SK-N-SH treated with all-trans-retinoic acid at 6 μM for 48 hours (cell line): ENCODE results near the gene TRMT11.

Experiments
- ATAC-seq: fragments of 200-7000 bp; cut with Tn5 transposase; 3 replicates; pipeline ENCODE4 v1.9.1; 2020; ENCODE audit warnings: mild to moderate bottlenecking, moderate library complexity
- ARNTL ChIP-seq: fragments of 450-650 bp; formaldehyde crosslinking; IDR thresholded peaks from 2 replicates; pipeline ENCODE4 v1.5.0; 2020; ENCODE audit warnings: low read depth, mild to moderate bottlenecking, moderate library complexity, borderline replicate concordance
- BACH2 ChIP-seq: fragments of 250-450 bp; sonication (Bioruptor Pico); IDR thresholded peaks from 2 replicates; pipeline ENCODE4 v1.9.0; 2021; ENCODE audit warnings: mild to moderate bottlenecking, borderline replicate concordance
- CREB5 ChIP-seq: fragments of 250-450 bp; sonication (Bioruptor Pico); IDR thresholded peaks from 2 replicates; pipeline ENCODE4 v1.5.1; 2020; ENCODE audit warnings: low read depth, mild to moderate bottlenecking, moderate library complexity
- CSRNP3 ChIP-seq: fragments of 250-450 bp; sonication (Bioruptor Pico); IDR thresholded peaks from 2 replicates; pipeline ENCODE4 v1.5.1; 2021; ENCODE audit warnings: mild to moderate bottlenecking, moderate library complexity
- ESRRG ChIP-seq: fragments of 250-450 bp; sonication (Bioruptor Pico); IDR thresholded peaks from 2 replicates; pipeline ENCODE4 v1.6.1; 2021; ENCODE audit warnings: mild to moderate bottlenecking
- ISL1 ChIP-seq: fragments of 250-450 bp; sonication (Bioruptor Pico); IDR thresholded peaks from 2 replicates; pipeline ENCODE4 v2.1.2; 2022; ENCODE audit warnings: mild to moderate bottlenecking, moderate library complexity
- OSR1 ChIP-seq: fragments of 250-450 bp; sonication (Bioruptor Pico); IDR thresholded peaks from 2 replicates; pipeline ENCODE4 v1.8.0; 2022; ENCODE audit warnings: moderate library complexity, mild to moderate bottlenecking, inconsistent platforms
- PATZ1 ChIP-seq: fragments of 250-450 bp; sonication (Bioruptor Pico); IDR thresholded peaks from 2 replicates; pipeline ENCODE4 v1.8.0; 2020; ENCODE audit warnings: mild to moderate bottlenecking, moderate library complexity, borderline replicate concordance
- POU6F1 ChIP-seq: fragments of 250-450 bp; sonication (Bioruptor Pico); IDR thresholded peaks from 2 replicates; pipeline ENCODE4 v1.8.0; 2021; ENCODE audit warnings: low read depth, mild to moderate bottlenecking, moderate library complexity, borderline replicate concordance
- RARB ChIP-seq: fragments of 250-450 bp; sonication (Bioruptor Pico); IDR thresholded peaks from 2 replicates; pipeline ENCODE4 v1.8.0; 2021; ENCODE audit warnings: mild to moderate bottlenecking, moderate library complexity
- SNAI2 ChIP-seq: fragments of 250-450 bp; sonication (Bioruptor Pico); IDR thresholded peaks from 2 replicates; pipeline ENCODE4 v1.5.0; 2020; ENCODE audit warnings: mild to moderate bottlenecking, moderate library complexity
- TCF4 ChIP-seq: fragments of 250-450 bp; sonication (Bioruptor Pico); IDR thresholded peaks from 2 replicates; pipeline ENCODE4 v1.8.0; 2021; ENCODE audit warnings: mild to moderate bottlenecking, moderate library complexity, borderline replicate concordance
- TOX ChIP-seq: fragments of 250-450 bp; sonication (Bioruptor Pico); IDR thresholded peaks from 2 replicates; pipeline ENCODE4 v1.8.0; 2021; ENCODE audit warnings: mild to moderate bottlenecking, moderate library complexity, borderline replicate concordance
- TSHZ2 ChIP-seq: fragments of 250-450 bp; sonication (Bioruptor Pico); IDR thresholded peaks from 2 replicates; pipeline ENCODE4 v1.5.0; 2020; ENCODE audit warnings: mild to moderate bottlenecking, moderate library complexity
- ZFP3 ChIP-seq: fragments of 250-450 bp; sonication (Bioruptor Pico); IDR thresholded peaks from 2 replicates; pipeline ENCODE4 v1.5.0; 2020; ENCODE audit warnings: mild to moderate bottlenecking, moderate library complexity
- ZFP30 ChIP-seq: fragments of 450-650 bp; formaldehyde crosslinking; IDR thresholded peaks from 2 replicates; pipeline ENCODE4 v1.5.0; 2022; ENCODE audit warnings: mild to moderate bottlenecking, moderate library complexity
- ZNF70 ChIP-seq: fragments of 450-650 bp; formaldehyde crosslinking; IDR thresholded peaks from 2 replicates; pipeline ENCODE4 v1.5.0; 2020; ENCODE audit warnings: mild to moderate bottlenecking, moderate library complexity
- ZNF8 ChIP-seq: fragments of 450-650 bp; formaldehyde crosslinking; IDR thresholded peaks from 2 replicates; pipeline ENCODE4 v1.5.0; 2020; ENCODE audit warnings: mild to moderate bottlenecking, moderate library complexity

Gene TRMT11

GRCh38 chr6:125954735-125955339 lies 31.5 kb upstream of the TRMT11 start (continued):
- no peak for TF ChIP-seq ESRRG (CRISPR knock-in tag)
- TF ChIP-seq BACH2 (CRISPR knock-in tag) = no peak
- no peak for TF ChIP-seq ZNF70 (CRISPR knock-in tag)
- TF ChIP-seq RARB (CRISPR knock-in tag) = no peak
- TF ChIP-seq TOX = no peak
- TF ChIP-seq ISL1 (CRISPR knock-in tag) = no peak
- no peak for TF ChIP-seq ZFP30 (CRISPR knock-in tag)

- no peak for ATAC-seq
- TF ChIP-seq ARNTL (CRISPR knock-in tag) (no peak), CREB5 (CRISPR knock-in tag) (no peak), OSR1 (no peak), ZFP30 (CRISPR knock-in tag) (no peak), CSRNP3 (CRISPR knock-in tag) (no peak), POU6F1 (CRISPR knock-in tag) (no peak), ZNF70 (CRISPR knock-in tag) (no peak), ZFP3 (CRISPR knock-in tag) (no peak), SNAI2 (CRISPR knock-in tag) (no peak), BACH2 (CRISPR knock-in tag) (no peak)
Observed at GRCh38 chr6:125955973-125956372, 30.4 kb upstream of the TRMT11 start.

GRCh38 chr6:125956506-125957390 lies 29.6 kb upstream of the TRMT11 start, which contains the start of gene HINT3:
TSS of gene HINT3 (plus strand) at chr6:125956770. CDS start at chr6:125956978, 208 bp downstream.
- peak; percentile 92 for ATAC-seq
- no peak for TF ChIP-seq POU6F1 (CRISPR knock-in tag)
- TF ChIP-seq RARB (CRISPR knock-in tag) = no peak
- TF ChIP-seq ZNF8 (CRISPR knock-in tag) = no peak
- TF ChIP-seq TSHZ2 (CRISPR knock-in tag) = peak; percentile 61; the same call in 1 of the 2 replicates
- TF ChIP-seq TCF4 (CRISPR knock-in tag) = no peak
- TF ChIP-seq PATZ1 (CRISPR knock-in tag) = no peak
- no peak; the same call in 1 of the 2 replicates for TF ChIP-seq TOX
- TF ChIP-seq CSRNP3 (CRISPR knock-in tag) = no peak
- peak; percentile 39; the same call in 1 of the 2 replicates for TF ChIP-seq ZFP3 (CRISPR knock-in tag)
- no peak for TF ChIP-seq SNAI2 (CRISPR knock-in tag)
- TF ChIP-seq, all 23 proteins: peak for 2
